ENCODE measurements around the gene SUSD4.

Gene SUSD4

GRCh38 chr1:223328566-223328965 lies 35.4 kb downstream of the SUSD4 start:
- DNase-seq (ENCODE audit: low read depth): no peak
- no peak overlapping the region for H3K4me3 ChIP-seq (ENCODE audit: low read depth, low read length)
- in situ Hi-C loops (cut with HindIII; ENCODE audit: low sequenced_read_pairs): no loop called here
- TF ChIP-seq, protein P1, sequence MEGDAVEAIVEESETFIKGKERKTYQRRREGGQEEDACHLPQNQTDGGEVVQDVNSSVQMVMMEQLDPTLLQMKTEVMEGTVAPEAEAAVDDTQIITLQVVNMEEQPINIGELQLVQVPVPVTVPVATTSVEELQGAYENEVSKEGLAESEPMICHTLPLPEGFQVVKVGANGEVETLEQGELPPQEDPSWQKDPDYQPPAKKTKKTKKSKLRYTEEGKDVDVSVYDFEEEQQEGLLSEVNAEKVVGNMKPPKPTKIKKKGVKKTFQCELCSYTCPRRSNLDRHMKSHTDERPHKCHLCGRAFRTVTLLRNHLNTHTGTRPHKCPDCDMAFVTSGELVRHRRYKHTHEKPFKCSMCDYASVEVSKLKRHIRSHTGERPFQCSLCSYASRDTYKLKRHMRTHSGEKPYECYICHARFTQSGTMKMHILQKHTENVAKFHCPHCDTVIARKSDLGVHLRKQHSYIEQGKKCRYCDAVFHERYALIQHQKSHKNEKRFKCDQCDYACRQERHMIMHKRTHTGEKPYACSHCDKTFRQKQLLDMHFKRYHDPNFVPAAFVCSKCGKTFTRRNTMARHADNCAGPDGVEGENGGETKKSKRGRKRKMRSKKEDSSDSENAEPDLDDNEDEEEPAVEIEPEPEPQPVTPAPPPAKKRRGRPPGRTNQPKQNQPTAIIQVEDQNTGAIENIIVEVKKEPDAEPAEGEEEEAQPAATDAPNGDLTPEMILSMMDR (IDR thresholded peaks at IDR 0.05; ENCODE audit: low read depth, low read length, missing control alignments): no peak

GRCh38 chr1:223326776-223327175 lies 37.2 kb downstream of the SUSD4 start:
- TF ChIP-seq, protein P1 (IDR thresholded peaks at IDR 0.05; ENCODE audit: low read depth, low read length, missing control alignments): no peak
- no peak overlapping the region for H3K4me3 ChIP-seq (ENCODE audit: low read depth, low read length)
- in situ Hi-C loops (cut with HindIII; ENCODE audit: low sequenced_read_pairs): no loop called here
- DNase-seq (ENCODE audit: low read depth): no peak

DNA sequence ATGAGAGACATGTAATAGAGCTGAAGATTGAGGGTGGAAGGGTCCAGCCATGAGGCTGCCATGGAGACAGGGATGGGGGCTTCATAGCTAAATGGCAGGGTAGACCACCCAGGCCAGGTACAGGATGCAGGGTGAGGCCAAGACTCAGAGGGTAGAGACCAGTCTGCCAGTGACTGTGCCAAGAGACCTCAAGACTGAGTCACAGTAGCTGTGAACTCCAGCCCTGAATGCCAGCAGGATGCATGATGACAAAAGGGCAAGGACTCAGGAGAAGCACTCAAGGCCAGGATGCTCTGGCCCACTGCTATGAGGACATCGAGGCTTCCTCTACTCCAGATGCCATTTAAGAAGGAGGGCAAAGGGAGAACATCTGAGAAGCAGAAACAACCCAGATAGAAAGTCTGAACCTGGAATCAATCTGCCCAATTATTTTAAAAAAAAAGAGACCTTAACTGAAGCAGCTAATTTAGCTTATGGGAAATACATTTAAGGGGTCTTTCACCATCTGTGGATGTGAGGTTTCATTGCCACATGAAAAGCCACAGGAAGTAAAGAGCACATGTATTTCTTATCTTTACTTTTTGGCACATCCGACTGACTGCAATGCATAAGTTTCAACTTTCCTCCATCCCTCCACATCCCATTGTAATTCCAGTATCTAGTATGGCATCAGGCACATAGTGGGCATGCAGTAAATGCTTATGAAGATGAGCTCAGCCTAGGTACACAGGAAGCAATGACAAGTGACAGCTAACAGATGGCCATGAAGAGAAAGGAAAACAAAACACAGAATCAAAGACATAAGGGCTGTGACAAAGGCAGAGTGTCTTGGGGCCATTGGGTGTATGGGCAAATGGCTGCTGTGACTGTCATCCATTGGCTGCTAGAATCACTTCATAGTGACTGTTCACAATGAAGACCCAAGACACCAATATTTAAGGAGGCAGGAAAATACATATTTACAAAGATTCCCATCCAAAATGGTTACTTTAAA lies 40.2 kb downstream of the SUSD4 start:
- in situ Hi-C loops (cut with HindIII; ENCODE audit: low sequenced_read_pairs): no loop called here
- TF ChIP-seq, protein P1 (IDR thresholded peaks at IDR 0.05; ENCODE audit: low read depth, low read length, missing control alignments): no peak
- no peak for DNase-seq (ENCODE audit: low read depth)
- H3K4me3 ChIP-seq (ENCODE audit: low read depth, low read length): no peak overlapping the region

DNA sequence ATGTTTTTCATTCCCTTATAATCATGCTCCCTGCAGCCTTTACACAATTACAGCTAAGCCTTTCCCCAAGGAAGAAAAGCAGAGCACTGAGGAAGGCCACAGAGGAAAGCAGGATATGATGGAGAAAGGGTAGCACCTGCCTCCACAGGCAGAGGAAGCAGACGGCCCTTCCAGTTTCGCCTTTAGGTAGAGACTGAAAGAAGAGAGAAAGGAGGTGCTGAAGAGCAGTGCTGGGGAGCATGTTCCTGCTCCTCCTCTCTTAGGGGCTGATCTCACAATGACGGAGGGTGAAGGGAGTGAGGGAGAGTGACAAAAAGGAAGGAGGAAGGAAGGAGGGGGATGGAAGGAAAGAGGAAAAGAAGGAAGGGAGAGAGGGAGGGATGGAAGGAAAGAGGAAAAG lies 41.1 kb downstream of the SUSD4 start:
- TF ChIP-seq, protein P1 (IDR thresholded peaks at IDR 0.05; ENCODE audit: low read depth, low read length, missing control alignments): no peak
- no peak overlapping the region for H3K4me3 ChIP-seq (ENCODE audit: low read depth, low read length)
- no peak for DNase-seq (ENCODE audit: low read depth)
- in situ Hi-C loops (cut with HindIII; ENCODE audit: low sequenced_read_pairs): no loop called here

DNA sequence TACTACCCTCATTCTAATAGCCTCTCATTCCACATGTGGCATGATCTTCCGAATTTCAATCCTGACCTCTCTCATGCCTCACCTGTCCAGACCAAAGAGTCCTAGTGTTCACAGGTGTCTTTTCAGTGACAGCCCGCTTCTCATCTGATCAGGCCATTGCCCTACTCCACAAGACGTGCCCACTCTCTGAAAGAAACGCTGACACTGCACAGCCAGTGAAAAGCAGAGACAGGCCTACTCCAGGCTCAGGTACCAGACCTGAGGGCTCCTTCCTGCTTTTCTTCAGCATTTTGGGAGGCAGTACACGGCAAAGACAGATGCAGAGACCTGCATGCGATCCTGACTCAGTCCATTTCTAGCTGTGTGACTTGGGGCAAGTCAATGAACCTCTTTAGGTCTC lies 43.0 kb downstream of the SUSD4 start:
- in situ Hi-C loops (cut with HindIII; ENCODE audit: low sequenced_read_pairs): no loop called here
- no peak overlapping the region for H3K4me3 ChIP-seq (ENCODE audit: low read depth, low read length)
- TF ChIP-seq, protein P1 (IDR thresholded peaks at IDR 0.05; ENCODE audit: low read depth, low read length, missing control alignments): no peak
- DNase-seq (ENCODE audit: low read depth): no peak

DNA sequence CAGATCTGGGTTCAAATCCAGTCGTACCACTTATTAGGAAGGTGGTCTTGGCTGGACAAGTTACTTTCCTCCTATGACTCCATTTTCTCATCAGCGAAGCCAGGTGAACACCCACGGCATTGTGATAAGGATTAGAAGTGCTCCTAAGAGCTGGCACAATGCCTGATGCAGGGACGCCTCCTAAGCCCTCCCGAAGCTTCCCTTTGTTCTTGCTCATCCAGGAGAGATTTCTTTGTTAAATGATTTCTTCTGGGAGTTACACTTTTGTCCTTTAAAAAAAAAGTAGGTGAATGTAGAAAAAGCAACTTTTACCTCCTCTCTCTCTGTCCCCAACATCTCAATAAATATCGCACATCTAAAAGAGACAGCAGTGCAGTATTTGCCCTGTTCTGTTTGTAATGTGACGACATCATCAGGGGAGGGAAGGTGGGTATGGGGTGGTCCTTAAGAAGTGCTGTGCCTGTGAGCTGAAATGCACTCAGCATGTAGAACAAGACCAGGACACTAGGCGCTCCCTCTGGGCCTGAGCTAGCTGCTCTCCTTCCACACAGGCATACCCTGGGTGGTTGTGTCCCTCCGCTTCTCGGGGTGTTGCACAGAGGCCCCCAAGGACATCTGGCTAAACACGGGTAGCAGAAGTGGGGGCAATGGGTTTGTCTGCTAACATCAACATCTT lies 43.9 kb downstream of the SUSD4 start:
- H3K4me3 ChIP-seq (ENCODE audit: low read depth, low read length): no peak overlapping the region
- in situ Hi-C loops (cut with HindIII; ENCODE audit: low sequenced_read_pairs): no loop called here
- TF ChIP-seq, protein P1 (IDR thresholded peaks at IDR 0.05; ENCODE audit: low read depth, low read length, missing control alignments): no peak
- no peak for DNase-seq (ENCODE audit: low read depth)

Data from astrocyte of the cerebellum (primary cell).